ENCODE measurements around the gene NDST3.
"Not testable (repeated sequence)": the region's sequence is repeated elsewhere in the genome, so short reads cannot be mapped to it uniquely, and the experiment has no call there.

Gene NDST3

DNA sequence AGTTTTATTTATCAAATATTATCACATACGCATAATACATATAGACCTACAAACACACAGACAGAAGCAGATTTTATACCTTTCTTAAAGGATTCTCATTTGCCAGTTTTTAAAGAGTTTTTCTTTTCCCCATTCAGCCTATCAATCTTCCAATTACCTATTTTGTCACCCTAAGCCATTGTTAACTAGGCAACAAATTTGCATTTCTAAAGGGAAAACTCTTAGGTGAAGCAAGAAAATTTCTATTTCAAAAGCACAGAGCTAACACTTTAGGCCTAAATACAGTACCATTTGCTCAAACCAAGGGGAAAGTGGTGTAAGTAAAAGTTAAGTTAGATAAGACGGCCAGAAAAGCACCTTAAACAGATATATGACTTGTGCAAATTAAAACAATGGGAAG is 156.6 kb downstream of the NDST3 start:
- DNase-seq, result no peak

DNA sequence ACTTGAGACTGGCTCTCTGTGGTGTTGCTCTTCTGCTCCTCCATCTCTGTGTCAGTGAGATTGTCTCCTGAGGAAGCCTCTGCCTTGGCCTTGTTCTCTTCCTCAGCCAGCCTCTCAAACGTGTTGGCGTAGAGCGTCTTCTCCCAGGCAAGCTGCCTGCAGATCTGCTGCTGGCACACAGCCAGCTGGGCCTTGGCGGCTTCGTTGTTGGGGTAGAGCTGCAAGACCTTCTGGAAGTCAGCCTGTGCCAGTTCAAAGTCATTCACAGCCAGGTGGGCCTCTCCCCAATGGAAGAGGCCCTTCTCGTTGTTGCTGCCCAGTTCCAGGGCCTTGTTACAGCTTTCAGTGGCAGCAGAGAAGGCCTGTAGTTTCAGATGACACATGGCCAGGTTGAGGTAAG is 159.1 kb downstream of the NDST3 start:
- no peak for DNase-seq

DNA sequence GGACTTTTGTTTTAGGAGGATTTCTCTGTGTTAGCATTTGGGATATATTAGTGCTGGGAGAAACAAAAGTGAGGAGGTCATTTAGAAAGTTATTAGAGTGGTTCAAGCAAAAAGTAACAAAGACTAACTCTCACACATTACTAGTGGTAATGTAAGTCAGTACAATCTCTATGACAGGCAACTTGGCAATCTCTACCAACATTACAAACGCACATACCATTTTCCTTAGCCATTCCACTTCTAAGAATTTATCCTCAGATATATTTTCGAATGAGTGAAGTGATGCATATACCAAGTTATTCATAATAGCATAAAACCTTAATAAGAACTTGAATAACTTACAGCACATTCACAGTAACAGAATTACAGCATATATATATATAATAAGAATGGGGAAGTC is 172.3 kb downstream of the NDST3 start:
- DNase-seq, result no peak

DNA sequence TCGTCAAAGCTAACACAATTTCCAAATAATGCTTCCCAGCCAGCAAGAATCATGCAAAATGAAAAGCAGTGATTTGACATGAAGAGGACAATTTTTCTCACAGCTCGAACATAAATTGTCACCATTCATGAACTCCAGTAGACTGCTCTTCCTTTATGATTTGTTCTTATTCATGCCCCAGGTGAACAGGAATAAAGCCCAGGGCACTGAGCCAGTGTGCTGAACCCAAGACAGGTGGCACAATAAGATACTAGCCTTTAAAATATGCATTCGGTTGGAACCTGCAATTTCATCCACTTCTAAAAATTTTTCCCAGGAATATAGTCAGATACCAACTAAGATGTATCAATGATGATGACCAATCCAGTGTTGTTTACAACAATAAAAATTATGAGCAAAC is 178.8 kb downstream of the NDST3 start:
- no peak for DNase-seq

DNA sequence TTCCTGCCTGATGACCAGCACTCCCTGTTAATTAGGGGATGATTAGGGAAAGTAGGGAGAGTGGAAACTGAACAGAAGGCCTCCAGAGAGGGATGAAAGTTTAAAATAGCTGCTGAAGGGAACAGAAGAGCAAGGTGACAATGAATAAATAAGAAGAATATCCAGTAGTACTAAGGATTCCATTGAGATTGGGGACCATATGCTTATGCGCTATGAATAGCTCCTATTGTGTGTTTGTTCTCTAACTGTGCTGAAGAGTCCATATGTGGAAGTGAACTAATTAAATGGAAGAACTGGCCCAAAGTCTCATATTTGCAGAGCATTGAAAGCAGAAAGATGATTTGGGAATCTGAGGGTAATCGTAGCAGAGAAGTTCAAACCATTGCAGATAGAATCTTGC is 181.5 kb downstream of the NDST3 start:
- no peak for DNase-seq

DNA sequence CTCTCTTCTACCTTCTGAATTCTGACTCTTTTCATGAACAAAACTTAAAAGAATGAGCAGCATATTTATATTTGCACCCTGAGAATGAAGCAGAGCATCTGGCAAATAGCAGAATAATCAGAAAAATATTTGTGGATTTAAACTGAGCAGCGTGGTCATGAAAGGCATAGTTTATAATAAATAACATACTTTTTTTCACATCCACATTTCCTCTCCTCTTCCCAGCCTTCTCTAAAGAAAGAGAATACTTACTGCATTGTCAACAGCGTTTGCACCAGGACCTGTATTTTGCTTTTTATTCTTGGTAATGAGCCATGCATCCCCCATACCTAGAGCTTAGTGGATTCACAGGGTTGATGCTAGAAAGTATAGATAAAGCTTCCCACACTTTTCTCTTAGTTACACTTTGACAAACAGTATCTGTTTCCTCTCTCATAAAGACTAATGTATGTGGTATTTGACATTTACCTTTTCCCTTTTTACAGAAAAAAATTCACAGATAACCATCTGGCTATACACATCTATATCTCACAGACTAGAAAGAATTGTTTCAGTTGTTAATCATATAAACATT is 187.0 kb downstream of the NDST3 start:
- no peak for DNase-seq

DNA sequence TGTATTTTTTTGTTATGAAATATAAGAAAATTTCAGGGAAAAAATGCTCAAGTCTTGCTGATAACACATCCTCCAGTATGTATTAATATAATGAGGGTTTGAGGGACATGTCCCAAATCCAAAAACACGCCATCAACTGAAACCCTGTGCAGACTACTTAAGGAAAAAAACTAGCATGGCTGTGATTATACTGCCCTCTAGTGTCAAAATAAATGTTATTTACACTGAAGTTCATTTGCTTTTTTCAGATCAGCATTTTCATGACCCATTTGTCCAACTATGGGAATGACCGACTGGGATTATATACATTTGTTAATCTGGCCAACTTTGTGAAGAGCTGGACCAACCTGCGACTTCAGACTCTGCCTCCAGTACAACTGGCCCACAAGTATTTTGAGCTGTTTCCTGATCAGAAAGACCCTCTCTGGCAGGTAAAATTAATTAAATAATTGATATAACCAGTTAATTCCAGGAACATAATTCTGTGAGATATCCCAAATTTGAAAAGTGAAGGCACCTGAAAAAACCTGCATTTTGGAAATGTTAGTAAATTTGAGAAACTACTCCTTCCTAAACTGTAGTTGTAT is 190.1 kb downstream of the NDST3 start:
- no peak for DNase-seq

DNA sequence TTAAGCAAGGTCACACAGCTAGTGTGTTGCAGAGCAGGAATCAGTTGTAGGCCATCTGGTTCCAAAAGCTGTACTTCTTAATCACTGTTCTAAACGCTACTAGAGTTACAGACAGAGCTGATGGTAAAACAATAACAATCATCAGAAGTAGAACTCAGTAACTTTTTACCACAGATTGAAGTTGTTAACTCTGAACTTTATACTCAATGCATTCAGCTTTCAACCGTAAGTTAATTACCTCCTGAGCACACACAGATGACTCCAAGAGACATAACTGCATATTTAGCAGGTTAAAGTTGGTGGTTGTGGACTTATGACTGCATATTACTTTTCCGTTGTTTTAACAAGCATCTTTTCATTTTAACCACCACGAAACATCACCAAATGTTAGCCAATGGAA is 191.2 kb downstream of the NDST3 start:
- no peak for DNase-seq

DNA sequence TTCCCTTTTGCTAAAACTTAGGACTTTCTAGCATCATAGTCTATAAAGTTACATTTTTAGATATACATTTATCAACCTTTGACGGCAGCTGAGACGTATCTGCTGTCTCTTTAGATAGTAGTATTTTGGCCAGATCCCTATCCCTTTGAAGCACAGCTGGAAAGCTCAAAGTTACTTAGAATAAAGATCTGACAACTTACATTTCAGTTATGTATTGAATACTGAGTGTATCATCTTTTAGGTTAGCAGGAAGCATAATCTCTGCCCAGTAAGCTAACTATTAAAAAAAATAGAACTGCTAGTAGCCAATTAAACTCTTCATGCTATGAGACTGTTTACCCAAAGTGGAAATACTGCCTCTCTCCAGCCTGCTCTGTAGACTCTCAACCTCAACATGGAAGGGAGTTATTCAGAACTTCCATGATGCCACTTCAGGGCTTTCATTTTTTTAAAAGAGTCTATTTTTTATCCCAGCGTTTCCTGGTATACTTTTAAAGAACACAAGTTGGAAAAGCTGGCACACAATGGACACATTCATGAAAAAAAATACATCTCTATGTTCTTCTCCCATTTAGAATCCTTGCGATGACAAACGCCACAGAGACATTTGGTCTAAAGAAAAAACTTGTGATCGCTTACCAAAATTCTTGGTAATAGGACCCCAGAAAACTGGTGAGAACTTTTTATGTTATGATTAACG is 192.2 kb downstream of the NDST3 start:
- DNase-seq, result no peak

DNA sequence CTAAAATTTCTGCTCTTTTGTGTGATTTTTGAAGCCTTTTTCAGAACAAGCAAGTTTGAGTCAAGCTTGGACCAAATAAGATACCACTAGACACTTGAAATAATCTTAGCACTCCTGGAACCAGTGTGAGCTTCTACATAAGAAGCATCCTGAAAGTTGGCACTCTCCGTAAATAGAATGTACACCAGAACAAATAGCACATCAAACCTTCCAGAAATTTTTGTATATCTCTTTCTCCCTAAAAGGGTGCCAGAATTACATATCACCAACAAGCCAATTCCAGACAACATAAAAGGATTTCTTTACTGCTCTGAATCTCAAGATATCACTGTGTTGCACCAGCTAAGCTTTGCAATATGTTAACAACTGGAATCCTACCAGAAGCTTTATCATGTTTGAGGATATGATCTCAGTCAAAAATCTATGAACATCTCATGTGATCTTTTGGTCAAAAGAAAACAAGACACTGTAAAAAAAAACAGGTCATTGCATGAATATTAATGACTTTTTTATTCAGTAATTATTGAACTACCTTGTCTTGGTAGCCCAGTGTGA is 201.4 kb downstream of the NDST3 start:
- no peak for DNase-seq

DNA sequence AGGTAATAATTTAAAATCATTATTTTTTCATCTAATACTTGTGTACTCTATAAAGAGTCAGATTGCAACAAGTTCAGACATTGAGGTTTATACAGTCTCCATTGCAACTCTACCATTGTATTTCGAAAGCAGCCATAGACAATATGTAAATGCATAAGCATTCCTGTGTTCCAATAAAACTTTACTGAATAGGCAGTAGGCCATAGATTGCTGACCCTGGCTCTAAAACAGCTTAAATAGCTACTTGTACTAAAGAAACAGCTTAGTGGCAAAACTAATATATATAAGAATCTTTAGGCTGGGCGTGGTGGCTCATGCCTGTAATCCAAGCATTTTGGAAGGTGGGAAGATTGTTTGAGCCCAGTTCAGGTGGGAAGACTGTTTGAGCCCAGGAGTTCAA is 203.2 kb downstream of the NDST3 start:
- no peak for DNase-seq

DNA sequence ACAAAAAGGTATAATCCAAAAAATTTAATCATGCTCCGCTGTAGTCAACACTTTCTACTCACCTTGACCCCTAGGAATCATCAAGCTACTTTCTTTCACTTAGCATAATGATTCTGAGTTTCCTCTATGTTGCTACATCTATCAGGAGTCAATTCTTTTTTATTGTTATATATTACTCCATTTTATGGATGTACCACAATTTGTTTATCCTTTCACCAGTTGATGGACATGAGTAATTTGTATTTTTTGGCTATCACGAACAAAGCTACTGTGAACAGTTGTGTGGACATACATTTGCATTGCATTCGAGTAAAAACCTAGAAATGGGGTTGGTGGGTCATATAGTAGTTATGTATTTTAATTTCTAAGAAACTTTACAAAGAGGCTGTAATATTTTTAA is 215.6 kb downstream of the NDST3 start:
- DNase-seq, result no peak

DNA sequence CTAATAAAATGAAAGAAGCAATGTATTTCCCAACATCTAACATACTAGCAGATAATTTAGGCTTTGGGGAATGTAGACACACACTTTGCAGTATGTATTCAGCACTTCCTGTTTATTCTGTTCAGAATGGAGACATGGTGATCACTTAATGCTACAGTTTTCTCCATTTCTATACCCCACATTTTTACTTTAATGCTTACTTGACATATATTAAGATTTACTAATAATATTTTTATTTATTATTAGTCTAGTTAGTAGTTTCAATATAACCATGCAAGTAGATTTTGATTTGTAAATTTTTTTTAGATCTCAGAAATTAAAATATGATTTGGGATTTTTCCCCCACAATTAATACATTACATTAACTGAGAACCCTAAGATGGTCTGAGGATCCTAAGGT is 220.1 kb downstream of the NDST3 start:
- no peak for DNase-seq

DNA sequence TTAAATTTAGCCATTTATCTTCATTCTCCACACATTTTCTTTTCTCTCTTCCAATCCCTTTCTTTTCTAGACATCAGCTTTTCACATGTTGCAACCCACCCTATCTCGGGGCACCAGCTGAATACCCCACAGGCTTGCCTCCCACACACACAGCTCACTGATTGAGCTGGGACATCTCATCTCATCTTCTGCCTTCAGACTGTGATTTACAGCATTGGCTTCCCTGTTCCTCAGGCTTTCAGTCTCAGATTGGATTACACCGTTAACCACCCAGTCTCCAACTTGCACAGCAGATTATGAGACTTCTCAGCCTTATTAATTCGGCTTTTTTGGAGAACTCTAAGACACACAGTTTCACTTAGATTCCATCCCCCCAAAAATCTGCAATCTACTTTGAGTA is 224.8 kb downstream of the NDST3 start:
- DNase-seq, result no peak

DNA sequence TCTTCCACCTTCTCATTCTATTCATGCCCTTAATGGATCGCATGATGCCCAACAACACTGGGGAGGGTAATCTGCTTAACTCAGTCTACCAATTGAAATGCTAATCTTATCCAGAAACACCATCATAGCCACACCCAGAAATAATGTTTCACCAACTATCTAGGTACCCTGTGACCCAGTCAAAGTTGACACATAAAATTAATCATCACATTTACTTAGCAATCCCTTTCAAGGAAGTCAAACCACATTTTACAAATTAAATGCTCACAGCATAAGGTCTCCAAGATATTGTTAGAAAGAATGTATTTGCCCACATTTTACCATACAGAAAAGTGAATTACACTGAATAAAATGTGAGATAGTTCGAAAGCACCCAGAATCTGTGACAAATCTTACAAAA is 226.0 kb downstream of the NDST3 start:
- DNase-seq, result no peak

DNA sequence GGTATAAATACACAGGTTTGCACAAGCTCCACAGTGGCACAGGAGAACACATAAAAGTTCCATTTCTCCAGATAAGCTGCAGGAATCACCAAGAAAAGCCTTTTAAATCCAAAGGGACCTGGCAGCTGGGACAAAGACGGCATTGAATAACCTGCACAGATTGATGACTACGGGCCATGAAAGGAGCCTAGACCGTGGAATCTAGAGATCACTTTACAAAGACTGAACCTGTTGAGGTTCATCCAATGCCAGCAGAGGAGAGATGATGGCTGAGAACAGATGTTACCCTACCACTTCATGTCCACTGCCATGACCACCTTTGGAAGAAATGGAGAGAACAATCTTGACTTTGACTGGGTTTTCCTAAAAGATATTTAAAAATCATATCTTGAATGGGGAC is 229.8 kb downstream of the NDST3 start:
- DNase-seq, result no peak

DNA sequence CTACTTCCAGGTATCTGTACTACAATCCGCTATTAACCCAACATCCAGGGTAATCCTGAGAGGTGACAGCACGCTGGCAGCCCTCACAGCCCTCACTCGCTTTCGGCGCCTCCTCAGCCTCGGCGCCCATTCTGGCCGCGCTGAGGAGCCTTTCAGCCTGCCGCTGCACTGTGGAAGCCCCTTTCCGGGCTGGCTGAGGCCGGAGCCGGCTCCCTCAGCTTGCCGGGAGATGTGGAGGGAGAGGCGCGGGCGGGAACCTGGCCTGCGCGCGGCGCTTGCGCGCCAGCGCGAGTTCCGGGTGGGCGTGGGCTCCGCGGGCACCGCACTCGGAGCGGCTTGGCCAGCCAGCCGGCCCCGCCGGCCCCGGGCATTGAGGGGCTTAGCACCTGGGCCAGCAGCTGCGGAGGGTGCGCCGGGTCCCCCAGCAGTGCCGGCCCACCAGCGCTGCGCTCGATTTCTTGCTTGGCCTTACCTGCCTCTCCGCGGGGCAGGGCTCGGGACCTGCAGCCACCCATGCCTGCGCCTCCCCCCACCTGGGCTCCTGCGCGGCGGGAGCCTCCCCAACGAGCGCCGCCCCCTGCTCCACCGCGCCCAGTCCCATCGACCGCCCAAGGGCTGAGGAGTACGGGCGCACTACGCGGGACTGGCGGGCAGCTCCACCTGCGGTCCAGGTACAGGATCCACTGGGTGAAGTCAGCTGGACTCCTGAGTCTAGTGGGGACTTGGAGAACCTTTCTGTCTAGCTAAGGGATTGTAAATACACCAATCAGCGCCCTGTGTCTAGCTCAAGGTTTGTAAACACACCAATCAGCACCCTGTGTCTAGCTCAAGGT is 231.2 kb downstream of the NDST3 start:
- DNase-seq, result no peak

DNA sequence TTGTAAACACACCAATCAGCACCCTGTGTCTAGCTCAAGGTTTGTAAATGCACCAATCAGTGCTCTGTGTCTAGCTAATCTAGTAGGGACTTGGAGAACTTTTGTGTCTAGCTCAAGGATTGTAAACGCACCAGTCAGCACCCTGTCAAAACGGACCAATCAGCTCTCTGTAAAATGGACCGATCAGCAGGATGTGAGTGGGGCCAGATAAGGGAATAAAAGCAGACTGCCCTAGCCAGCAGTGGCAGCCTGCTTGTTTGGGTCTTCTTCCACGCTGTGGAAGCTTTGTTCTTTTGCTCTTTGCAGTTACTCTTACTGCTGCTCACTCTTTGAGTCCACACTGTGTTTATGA is 231.8 kb downstream of the NDST3 start:
- DNase-seq, result not testable (repeated sequence)

DNA sequence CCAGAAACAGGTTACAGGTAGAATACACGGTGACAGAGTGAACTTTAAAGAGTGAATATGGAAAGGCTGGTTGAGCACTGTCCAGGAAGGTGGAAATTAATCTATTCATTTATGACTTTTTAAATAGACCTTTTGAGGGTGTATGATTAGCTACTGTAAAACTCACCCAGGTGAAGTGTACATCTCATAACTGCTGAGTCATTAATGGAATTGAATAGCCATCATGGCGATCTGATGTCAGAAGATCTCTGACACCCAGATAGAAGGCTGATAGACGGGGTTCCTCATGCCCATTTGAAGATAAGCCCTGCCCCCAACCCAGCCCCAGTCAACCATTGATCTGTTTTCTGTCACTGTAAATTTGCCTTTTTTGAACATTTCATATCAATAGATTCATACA is 234.5 kb downstream of the NDST3 start:
- no peak for DNase-seq

DNA sequence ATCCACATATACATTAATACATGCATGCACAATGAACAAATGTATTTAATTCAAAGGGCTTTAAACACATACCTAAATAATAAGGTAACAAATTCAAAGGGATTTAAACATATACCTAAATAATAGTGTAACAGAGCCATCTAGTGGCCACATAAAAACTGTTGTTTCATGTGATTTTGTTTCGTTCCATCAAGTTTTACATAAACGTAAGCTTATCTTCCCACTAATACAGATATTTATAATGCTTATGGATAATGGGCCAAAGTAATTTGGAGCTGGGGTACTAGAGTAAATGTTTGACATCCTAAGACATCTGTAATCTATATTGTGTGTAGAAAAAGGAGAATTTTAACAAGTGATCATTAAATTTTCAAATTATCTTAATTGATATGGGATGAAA is 236.2 kb downstream of the NDST3 start:
- no peak for DNase-seq

DNA sequence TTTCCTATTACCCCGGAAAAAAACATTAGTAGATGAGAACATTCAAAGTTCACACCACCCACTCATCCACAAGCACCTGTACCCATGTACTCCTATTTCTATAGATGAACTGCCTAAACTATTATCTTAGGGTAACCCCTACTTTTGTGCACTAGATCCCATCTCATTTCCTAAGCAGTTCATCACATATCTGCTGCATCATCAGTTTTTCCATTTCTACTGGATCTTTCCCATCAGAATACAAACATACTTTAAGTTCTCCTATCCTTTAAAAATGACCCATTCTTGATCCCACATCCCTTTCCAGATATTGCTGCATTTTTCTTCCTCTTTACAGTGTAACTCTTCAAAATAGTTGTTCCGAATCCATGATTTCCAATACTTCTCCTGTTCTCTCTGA is 237.5 kb downstream of the NDST3 start:
- no peak for DNase-seq

DNA sequence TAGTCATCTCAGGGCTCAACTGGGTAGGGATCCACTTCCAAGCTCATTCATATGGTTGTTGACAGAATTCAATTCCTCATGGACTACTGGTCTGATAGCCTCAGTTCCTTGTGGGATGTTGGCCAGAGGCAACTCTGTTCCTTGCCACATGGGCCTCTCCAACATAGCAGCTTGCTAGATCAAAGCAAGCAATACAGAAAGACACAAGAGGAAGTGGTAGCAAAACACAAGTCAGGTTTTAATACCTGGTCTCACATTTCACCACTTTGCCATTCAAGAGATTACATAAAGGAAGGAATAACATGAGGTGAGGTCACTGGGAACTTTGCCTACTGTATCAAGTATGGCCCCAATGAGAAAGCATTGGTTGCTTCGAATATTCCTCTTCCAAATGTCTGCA is 239.4 kb downstream of the NDST3 start:
- DNase-seq, result no peak

DNA sequence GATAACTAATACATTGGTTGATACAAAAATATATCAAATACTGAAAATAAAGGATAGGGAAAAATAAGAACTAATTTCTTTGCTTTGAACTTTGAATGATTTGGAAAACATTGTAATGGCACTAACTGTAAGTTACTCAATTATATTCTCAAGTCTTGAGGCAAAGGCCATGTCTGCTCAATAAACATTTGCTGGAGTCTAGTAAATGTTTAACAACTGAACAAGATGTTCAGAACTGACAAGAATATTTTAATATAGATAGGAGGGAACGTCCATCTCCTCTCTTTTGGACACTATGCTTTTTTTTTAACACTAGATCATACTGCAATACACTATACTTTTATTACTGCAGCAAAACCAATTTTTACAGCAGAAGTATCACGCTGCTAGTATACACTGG is 242.3 kb downstream of the NDST3 start:
- no peak for DNase-seq

DNA sequence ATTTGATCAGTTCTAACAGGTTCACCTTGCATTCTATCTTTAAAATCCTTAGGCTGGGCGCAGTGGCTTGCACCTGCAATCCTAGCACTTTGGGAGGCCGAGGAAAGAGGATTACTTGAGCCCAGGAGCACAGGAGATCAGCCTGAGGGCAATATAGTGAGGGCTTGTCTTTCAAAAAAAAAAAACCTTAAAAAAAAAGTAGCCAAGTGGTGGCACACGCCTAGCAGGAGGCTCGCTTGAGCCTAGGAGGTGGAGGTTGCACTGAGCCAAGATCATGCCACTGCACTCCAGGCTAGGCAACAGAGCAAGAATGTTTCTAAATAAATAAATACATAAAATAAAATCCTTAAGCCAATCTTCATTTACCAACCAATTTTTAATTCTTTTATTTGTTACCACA is 243.0 kb downstream of the NDST3 start:
- no peak for DNase-seq

All from activated CD4-positive, alpha-beta T cell treated with anti-CD3 and anti-CD28 coated beads for 4 hours (primary cell).